GM18870 (cell line): ENCODE measurements around the gene SCGB3A1.

Source experiments
- ATAC-seq: cut with Tn5 transposase; IDR thresholded peaks from one replicate; pipeline ENCODE4 v1.9.1; 2021; ENCODE audit warnings: moderate library complexity; ENCODE audit not compliant: unreplicated experiment

SCGB3A1 gene

GRCh38 chr5:180606215-180606785, 15.0 kb upstream of the SCGB3A1 start:
- ATAC-seq = no peak

GRCh38 chr5:180605554-180606214, 14.4 kb upstream of the SCGB3A1 start:
- ATAC-seq = no peak

GRCh38 chr5:180604271-180604670, 13.0 kb upstream of the SCGB3A1 start:
- ATAC-seq = no peak

- ATAC-seq = no peak
These were observed 11.8 kb upstream of the SCGB3A1 start for GRCh38 chr5:180603076-180603594.

- no peak for ATAC-seq
These were observed 11.3 kb upstream of the SCGB3A1 start for GRCh38 chr5:180602481-180603075.

- ATAC-seq = no peak
These were observed 10.5 kb upstream of the SCGB3A1 start for GRCh38 chr5:180601591-180602480.

- ATAC-seq = no peak
These were observed 9.3 kb upstream of the SCGB3A1 start for GRCh38 chr5:180600554-180601041.

- ATAC-seq = no peak
These were observed 8.8 kb upstream of the SCGB3A1 start for GRCh38 chr5:180599981-180600553.

GRCh38 chr5:180599590-180599914, 8.3 kb upstream of the SCGB3A1 start:
- no peak for ATAC-seq

- no peak for ATAC-seq
These were observed 7.7 kb upstream of the SCGB3A1 start for GRCh38 chr5:180598797-180599589.

GRCh38 chr5:180598316-180598701, 7.0 kb upstream of the SCGB3A1 start:
- no peak for ATAC-seq

GRCh38 chr5:180596668-180597231, 5.5 kb upstream of the SCGB3A1 start:
- ATAC-seq = no peak

- ATAC-seq = no peak
These were observed 4.9 kb upstream of the SCGB3A1 start for GRCh38 chr5:180596115-180596667.

GRCh38 chr5:180595381-180596114, 4.2 kb upstream of the SCGB3A1 start:
- no peak for ATAC-seq

GRCh38 chr5:180595046-180595379, 3.7 kb upstream of the SCGB3A1 start:
- ATAC-seq = no peak

GRCh38 chr5:180594311-180595045, 3.2 kb upstream of the SCGB3A1 start:
- ATAC-seq = no peak

GRCh38 chr5:180593446-180594206, 2.3 kb upstream of the SCGB3A1 start:
- no peak for ATAC-seq

- no peak for ATAC-seq
These were observed 877 bp upstream of the SCGB3A1 start for GRCh38 chr5:180592176-180592575.
